GM21723 (cell line): ENCODE measurements around the gene METTL9.
A peak's percentile ranks its signal among the peaks of the same experiment; 100 is the strongest.
"Not testable (repeated sequence)": the region's sequence is repeated elsewhere in the genome, so short reads cannot be mapped to it uniquely, and the experiment has no call there.

Experiments used
- ATAC-seq: cut with Tn5 transposase; IDR thresholded peaks from one replicate; pipeline ENCODE4 v1.9.1; 2021; ENCODE audit warnings: mild to moderate bottlenecking, moderate library complexity; ENCODE audit not compliant: unreplicated experiment

The METTL9 gene

DNA sequence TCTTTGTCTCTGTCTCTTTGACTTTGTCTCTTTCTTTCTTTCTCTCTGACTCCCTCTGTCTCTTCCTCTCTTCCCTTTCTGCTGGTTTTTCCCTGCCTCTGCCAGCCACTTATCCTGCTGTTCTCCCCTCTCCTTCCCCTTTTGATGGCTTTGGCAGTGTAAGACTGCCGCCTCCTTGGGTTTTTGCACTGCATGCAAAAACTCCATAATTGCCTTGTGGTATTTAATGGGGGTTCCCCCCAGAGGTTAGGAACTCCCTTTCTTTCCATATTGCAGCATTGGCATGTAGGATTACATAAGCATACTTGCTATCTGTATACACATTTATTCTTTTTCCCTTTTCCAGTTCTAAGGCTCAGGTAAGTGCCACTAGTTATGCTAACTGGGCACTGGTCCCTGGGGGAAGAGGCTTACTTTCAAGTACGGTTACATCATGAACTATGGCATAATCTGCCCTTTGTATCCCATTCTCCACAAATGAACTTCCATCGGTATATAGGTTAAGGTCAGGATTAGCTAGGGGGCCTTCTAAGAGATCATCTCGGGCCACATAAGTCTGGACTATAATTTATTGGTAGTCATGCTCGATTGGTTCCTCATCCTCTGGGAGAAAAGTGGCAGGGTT lies 32.7 kb downstream of the METTL9 start:
- not testable (repeated sequence) for ATAC-seq

DNA sequence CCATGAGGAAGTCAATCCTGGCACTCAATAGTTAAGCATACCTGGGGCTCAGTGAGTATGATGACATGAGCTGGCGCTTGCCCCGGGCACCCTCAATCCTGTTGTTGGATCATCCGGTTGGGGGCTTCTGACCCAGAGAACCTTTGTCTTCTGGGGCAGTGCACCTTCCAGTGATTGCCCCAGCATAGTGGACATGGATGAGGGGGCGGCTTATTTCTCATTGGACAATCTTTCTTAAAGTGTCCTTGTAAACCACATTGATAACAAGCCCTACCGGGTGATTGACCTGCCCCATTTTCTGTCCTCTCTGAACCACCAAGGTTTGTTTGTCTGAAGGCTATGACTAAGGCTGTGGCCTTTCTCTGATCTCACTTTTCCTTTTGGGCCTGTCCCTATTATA lies 34.8 kb downstream of the METTL9 start:
- ATAC-seq = no peak

DNA sequence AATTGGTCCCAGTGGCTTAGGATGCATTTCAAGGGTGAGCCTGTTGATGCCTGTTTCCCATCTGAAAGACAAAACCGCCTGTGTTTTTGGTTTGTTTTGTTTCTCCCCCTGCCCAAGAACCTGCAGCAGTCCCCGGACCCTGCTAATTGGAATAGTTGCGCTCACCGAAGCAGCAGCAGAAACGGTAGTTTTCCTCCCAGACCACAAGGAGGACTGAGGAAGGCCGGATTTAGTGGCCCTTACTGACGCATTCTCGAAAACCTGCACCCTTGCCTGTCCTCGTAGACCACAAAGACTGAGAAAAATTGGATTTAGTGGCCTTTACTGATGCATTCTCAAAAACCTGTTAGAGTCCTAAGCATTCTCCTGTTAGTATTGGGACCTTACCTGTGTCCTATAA lies 36.3 kb downstream of the METTL9 start:
- ATAC-seq = not testable (repeated sequence)

DNA sequence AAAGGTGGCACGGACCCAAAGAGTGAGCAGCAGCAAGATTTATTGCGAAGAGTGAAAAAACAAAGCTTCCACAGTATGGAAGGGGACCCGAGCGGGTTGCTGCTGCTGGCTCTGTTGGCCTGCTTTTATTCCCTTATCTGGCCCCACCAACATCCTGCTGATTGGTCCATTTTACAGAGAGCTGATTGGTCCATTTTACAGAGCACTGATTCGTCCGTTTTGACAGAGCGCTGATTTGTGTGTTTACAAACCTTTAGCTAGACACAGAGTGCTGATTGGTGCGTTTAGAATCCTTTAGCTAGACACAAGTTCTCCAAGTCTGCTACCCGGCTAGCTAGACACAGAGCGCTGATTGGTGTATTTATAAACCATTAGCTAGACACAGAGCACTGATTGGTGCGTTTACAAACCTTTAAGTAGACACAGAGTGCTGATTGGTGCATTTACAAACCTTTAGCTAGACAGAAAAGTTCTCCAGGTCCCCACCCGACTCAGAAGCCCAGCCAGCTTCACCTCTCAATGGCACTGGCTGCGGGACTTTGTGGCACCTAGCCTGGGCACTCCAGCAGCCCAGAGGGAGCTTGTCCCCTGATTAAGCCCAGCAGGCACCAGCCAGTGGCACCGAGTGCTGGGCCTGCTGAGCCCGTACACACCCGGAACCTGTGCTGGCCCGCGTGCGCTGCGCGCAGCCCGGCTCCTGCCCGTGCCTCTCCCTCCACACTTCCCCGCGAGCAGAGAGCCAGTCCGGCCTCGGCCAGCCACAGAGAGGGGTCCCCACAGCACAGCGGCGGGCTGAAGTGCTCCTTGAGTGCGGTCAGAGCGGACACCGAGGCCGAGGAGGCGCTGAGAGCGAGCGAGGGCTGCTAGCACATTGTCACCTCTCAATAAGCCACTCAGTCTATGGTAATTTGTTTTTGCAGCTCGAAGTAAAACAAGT lies 37.9 kb downstream of the METTL9 start:
- no peak for ATAC-seq

DNA sequence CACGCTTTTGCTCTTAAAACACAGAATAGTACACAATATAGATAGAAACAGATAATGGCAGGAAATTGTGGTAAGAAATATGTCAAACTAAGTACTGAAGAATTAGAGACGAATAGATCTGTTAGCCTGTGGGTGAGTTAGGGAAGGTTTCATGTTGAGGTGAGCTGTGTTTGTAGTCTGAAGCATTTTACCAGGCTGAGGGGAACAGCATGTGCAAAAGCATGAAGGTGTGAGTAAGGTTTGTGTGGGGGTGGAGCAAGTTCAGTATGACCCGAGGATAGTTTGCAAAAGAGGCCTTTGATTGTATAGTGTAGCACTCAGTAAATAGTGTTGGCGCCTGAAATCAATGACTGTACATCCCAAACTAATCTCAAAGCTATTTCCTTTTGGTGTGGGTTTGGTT lies 39.2 kb downstream of the METTL9 start:
- no peak for ATAC-seq

DNA sequence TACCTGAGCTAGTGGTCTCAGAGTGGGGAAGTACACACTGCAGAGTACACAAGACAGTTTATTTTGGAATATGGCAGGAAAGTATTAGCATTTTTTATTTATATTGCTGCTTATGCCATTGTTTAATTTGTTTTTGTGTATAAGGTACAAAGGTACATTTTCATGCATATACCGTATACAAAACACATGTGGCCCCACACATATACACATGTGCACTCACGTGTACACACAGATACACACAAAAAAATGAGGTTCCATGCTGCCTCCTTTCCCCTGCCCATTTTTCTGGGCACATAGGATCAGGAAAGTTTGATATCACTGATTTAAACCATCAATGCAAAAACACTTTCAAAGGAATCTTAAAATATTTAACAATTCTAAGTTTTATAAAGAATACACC lies 40.1 kb downstream of the METTL9 start:
- no peak for ATAC-seq

DNA sequence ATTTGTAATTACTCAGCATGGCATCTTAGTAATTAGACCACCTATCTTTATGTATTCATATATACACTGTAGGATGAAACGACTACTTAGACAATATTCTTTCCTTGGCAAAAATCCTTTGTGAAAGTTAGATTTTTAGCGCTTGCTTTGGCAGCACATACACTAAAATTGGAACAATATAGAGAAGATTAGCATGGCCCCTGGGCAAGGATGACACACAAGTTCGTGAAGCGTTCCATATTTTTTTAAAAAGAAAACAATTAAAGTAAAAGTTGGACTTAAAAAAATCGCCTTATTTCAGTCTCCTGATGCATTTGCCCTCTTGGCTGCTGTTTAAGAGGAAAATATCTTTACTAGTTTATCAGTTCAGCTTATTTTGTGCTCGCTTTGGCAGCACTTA lies 42.5 kb downstream of the METTL9 start:
- ATAC-seq = no peak

DNA sequence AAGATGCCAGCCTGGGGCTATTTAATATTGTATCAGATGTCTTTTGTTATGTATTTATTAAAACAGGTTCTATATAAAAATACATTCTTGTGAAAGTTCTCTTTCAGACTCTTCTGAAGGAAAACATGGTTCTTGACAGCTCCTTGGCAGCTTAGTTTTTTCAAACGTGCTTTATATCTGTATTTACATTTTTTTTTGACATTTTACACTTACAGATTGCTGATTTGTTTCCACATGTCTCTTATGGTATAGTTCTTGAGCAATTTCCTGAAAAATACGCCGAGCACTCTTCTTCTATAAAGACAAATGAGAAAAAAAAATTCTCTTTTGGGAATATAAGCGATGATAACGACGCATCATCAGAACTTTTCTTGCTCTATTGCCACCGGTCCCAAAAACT lies 43.5 kb downstream of the METTL9 start:
- ATAC-seq = no peak

DNA sequence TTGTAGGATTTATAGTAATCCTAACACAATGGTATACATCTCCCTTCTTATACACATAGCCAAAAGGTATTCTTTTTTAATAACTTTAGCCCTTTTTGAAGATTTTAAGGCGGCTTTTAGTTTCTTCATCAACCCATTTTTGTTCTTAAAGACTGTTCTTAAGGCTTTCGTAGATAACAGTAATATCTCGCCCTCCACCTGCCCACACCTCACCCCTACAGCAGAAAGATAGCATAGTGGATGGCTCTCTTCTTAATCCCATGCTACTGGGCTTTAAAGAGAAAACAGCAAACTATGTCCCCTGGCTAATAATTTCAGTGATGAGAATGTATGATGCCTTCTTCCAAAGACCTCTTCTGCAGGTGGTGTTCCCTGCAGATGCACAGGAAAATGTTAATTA lies 44.4 kb downstream of the METTL9 start:
- no peak for ATAC-seq

DNA sequence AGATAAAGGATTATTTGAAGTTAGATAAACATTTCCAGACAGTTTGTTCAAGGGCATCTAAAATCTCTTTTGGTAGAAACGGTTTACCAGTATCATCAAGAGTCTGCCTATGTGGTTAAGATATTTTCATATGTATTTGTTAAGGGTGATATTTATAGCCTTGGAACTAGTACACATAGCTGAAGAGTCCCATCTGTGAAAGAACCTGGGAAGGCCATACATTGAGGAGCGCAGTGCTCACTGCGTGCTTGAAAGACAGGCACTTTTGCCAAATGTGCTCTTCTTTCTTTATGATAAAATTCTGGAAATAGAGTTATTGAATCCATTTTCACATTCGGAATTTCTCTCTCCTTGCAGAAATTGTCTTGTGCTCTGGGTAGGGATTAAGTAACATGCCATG lies 45.3 kb downstream of the METTL9 start:
- ATAC-seq = no peak

DNA sequence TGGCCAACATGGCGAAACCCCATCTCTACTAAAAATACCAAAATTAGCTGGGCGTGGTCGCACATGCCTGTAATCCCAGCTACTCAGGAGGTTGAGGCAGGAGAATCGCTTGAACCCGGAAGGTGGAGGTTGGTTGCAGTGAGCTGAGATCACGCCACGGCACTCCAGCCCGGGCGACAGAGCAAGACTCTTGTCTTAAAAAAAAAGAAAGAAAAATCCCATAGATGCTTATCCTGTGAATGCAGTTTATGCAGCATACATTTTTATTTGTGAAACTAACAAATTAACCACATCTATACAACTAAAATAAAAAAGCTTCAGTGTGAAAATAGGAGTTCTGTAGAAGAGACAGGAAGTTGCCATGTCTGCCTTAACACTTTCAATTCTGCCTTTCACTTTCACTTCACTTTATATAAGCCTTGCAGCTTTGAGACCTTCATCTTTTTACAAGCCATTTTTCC lies 45.9 kb downstream of the METTL9 start:
- ATAC-seq = peak; percentile 38

DNA sequence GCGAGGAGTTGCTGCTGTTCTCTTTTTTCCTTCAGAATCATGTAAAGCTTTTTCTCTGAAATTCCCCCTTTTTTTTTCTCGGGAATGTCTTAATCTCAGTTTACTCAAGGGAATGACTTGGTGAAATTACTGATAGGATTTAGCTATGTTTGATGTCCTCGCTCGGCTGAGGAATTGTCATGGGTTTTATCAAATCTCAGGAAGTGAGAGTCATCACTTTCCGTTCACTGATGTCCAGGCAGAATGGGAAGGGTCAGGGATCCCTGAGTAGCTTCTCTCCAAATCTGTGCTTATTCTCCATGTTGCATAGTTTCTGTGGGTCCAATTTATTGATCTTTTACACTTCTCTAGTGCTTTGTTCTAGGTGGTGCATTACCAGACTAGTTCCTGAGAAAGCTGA lies 46.7 kb downstream of the METTL9 start:
- no peak for ATAC-seq

DNA sequence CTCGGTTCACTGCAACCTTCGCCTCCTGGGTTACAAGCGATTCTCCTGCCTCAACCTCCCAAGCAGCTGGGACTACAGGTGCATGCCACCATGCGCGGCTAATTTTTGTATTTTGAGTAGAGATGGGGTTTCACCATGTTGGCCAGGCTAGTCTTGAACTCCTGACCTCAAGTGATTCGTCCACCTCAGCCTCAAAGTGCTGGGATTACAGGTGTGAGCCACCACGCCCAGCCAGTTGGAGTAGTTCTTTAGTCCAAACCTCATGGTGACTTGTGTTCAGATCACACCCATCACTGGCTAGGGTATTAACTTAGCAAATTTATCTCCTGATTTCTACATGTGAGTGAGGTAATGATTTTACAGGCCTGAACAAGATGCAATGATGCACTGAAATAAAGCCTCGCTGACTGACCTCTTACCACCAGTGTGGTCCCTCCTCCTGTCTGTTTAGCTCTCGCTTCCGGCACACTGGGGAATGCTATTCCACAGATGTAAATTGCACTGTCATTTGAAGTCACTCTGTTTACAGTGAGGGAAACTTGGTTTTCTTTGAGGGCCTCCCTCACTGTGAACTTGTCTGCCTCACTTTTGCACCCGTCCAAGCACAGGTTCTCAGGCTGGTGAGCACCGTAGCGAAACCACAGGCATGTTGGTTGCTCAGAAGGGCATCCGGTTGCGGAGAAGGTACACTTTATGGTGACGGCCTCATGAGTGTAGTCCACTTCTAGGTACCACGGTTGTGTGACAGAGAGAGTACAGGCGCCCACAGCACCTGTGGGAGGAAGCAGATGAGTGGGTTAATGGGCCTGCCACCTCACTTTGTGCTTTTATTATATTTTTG lies 47.6 kb downstream of the METTL9 start:
- ATAC-seq = peak; percentile 80

DNA sequence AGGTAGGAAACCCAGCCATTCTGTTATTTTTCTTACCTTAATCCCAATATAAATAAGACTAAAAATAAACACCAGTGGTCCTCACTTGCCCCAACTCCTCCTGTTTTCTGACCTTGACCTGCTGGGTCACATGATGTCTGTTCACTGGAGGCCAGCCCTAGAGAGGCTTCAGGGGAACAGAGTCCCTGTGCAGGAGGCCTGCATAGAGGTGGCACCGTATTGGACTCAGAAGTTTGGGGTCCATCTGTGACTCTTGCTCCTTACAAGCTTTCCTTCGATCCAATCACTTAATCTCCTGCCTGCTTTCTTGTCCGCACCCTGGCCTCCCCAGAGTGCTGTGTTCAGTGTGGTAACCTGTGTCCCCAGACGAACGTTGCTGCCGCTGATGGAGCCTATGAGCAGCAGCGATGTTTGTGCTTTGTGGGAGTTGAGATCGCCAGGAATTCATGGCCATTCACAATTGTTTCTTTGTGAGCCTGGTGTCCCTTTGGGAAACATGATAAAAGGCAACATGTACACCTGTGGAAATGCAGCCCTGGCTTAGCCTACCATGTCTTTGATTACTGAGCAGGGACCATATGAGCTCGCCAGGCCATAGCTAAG lies 48.3 kb downstream of the METTL9 start:
- ATAC-seq = peak; percentile 8

DNA sequence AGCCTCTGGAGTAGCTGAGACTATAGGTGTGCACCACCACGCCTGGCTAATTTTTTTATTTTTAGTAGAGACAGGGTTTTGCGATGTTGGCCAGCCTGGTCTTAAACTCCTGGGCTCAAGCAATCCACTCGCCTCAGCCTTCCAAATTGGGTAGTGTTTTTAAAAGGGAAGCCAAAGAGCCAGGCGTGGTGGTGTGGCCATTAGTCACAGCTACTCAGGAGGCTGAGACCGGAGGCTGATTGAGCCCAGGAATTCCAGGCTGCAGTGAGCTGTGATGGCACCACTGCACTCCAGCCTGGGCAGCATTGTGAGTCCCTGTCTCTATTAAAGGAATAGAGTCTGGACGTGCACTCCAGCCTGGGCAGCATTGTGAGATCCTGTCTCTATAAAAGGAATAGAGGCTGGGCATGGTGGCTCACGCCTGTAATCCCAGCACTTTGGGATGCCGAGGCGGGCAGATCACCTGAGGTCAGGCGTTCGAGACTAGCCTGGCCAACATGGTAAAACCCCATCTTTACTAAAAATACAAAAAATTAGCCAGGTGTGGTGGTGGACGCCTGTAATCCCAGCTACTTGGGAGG lies 50.5 kb downstream of the METTL9 start:
- ATAC-seq = not testable (repeated sequence)

DNA sequence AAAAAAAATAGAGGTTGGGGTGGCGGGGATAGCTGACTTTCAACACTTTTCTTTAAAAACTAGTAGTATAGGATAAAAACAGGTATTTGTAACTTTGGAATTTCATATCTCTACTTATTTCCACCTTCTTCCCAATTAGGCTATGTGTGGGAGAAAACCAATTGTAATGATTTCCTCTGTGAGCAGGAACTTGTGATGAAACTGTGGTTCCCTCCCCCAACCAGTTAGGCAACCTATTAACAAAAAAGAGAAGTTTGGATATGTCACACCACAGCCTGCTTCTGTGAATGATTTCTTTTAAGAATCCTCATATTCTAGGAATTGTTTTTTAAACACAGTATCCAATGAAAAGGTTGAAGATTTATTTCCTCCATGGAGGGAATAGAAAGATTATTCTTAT lies 51.1 kb downstream of the METTL9 start:
- no peak for ATAC-seq

DNA sequence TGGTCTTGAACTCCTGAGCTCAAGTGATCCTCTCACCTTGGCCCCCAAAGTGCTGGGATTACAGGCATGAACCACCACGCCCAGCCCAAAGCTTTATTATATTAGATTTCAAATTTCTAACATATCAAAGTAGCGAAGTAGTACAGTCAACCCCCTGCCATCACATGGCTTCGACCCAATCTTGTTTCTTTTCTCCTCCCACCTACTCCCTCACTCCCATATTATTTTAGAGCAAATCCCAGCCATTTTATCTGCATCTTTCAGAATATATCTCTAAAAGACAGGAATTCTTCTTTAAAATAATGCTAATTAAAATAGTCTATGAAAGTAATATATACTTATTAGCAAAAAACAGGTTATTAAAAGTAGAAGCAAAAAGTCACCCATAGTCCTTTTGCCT lies 52.1 kb downstream of the METTL9 start:
- no peak for ATAC-seq

DNA sequence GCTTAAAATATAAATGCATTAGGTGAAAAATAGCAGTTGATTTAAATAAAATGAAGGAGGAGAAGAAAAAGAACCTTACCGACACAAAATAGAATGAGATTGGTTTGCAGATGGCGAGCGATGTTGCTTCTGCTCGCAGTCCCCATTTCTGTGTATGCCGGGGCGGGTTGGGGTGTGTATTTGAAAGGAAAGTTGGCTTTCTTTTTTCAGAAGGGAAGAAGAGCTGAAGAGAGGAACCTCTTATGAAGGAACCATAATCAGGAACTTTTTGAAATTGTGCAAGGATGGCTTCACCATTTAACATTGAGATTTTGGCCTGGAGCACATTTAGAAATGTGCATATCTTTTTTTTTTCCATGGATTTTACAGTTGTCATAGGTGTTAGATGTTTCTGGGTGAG lies 53.1 kb downstream of the METTL9 start, which contains the start of gene IGSF6:
Gene IGSF6 (minus strand): TSS at position 156 of the 400 bp plus-strand sequence. CDS start 10 bp downstream, at position 146.
- ATAC-seq = no peak

DNA sequence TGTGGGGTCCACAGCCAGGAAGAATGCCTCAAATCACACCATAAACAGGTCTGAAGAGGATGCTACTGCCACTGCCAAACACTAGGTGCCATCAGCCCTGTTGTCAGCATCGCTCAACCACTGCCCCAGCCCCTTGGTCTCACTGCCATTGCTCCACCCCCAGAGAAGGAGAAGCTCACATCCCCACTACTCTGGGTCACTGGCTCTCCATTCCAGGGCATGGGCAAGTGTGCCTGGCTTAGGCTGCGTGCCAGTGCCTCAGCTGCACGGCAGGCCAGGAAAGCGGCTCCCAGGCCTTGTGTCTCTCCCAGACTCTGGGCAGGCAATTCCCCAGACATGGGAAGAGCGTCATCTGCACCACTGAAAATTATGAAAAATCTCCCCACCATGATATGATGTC lies 54.2 kb downstream of the METTL9 start:
- ATAC-seq = no peak

DNA sequence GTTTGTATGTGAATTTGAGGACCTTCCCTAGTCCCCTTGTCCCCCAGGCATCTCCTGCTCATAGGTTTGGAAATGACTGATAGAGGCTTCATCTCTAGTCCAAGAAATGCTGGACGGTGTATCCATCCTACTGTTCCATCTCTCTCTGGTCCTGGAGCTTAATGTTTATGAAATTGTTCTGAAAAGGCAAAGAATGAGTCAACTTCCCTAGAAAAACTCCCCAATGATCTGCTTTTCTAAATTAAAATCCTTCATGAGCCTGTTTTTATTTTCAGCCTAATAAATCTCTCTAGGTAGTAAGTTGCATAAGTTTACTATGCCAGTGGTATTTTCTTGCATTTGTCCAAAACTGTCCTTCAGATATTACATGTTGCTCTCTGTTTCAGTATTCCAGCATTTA lies 55.1 kb downstream of the METTL9 start:
- no peak for ATAC-seq
